Activated CD8-positive, alpha-beta memory T cell treated with anti-CD3 and anti-CD28 coated beads for 48 hours (primary cell): Measurements from ENCODE around the gene RAB43.

ENCODE experiments used
- DNase-seq, 3 experiments: peaks; one replicate each; pipeline ENCODE4 v3.0.0-alpha.2; 2020; ENCODE audit warnings: low read depth in 2 of 3, low spot score in 2 of 3

Gene RAB43

DNA sequence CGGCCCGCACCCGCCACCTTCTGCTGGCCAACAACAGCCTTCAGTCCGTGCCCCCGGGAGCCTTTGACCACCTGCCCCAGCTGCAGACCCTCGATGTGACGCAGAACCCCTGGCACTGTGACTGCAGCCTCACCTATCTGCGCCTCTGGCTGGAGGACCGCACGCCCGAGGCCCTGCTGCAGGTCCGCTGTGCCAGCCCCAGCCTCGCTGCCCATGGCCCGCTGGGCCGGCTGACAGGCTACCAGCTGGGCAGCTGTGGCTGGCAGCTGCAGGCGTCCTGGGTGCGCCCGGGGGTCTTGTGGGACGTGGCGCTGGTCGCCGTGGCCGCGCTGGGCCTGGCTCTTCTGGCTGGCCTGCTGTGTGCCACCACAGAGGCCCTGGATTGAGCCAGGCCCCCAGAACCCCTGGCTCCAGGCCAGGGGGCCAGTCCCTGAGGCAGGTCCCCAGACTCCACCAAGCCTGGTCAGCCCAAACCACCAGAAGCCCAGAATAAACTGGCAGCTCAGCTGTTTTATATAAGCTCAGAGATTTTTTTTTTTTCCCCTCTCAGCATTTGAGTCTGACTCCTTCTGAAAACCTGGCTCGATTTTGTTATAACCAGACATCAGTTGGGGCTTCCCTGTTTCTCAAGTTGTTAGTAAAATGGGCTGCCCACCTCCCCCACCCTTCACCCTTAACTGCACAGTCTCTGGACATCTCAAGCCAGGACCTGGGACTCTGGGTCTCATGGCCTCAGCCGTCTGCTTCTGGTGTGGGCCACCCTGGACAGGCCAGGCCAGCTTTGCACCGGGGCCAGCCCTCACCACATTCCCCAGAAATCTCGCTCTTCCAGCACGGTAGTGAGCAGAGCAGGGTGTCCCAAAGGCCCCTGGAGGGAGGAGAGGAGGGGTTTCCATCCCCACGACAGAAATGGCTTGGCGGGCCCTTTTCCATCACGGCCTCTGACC, 59.4 kb downstream of the RAB43 start:
- DNase-seq = no peak

DNA sequence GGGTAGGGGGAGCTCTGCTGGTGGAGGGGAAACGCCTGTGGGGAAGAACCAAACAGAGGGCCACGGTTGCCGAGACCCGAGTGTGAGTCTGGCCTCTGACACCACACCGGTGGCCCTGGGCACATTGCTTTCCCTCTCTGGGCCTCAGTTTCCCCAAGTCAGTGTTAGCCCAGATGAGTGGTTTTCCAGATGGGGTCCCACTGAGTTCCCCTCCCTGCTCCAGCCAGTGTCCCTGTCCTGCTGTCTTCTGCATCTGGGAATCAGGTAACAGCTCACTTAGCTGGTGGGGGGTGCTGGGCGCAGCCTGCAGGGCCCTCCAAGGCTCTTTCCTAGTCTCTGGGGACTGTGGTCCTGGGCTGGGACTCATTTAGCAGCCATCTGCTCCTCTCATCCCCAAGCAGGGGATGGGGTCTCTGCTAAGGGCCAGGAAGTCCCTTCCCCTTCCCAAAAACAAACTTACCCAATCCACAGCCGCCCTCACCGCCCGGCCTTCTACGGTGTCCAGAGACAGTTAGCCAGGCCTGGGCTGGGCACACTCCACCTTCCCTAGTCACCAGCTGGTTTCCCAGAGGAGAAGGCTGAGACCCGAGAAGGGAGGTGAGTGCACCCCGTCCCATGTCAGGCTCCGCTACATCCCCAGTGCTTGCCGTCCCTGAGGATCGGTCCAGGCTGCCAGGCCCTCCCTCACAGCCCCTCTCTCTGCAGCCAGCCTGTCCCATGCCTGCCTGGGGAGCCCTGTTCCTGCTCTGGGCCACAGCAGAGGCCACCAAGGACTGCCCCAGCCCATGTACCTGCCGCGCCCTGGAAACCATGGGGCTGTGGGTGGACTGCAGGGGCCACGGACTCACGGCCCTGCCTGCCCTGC, 60.3 kb downstream of the RAB43 start:
- no peak for DNase-seq

DNA sequence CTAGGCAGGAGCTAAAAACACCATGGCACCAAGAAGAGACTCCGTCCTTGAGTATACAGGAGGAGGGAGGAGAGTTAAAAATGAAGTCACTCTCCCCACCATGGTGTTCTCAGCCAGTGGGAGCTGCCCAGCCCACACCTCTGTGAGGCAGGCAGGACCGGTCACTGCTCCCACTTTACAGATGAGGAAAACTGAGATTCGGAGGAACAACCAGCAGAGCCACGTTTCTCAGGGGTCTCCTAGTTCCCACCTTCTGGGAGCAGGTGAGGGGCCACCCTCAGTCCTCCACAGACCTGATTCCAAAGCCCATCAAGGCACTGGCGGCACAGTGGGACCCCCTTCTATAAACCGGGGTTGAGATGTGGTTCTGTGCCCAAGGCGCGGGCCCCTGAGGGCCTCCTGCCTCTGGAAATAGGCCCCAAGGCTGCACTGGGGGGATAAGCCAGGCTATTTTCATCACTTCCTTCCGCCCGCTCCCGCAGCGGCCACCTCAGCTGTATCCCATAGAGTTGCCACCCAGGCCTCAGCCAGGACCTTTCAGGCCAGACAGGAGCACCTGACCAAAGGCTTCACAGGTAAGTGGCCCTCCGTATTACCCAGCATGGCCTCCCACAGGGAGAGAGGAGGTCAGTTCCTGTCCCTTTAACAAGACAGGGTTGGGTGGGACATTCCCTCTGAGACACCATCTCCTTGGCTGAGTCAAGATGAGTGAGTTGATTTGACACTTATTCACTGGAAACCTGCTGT, 61.2 kb downstream of the RAB43 start, which contains the start of gene GP9:
Gene GP9, plus strand, starts transcription at position 504 of the 747 bp plus-strand sequence. CDS start 961 bp downstream, outside the sequence.
- no peak for DNase-seq

DNA sequence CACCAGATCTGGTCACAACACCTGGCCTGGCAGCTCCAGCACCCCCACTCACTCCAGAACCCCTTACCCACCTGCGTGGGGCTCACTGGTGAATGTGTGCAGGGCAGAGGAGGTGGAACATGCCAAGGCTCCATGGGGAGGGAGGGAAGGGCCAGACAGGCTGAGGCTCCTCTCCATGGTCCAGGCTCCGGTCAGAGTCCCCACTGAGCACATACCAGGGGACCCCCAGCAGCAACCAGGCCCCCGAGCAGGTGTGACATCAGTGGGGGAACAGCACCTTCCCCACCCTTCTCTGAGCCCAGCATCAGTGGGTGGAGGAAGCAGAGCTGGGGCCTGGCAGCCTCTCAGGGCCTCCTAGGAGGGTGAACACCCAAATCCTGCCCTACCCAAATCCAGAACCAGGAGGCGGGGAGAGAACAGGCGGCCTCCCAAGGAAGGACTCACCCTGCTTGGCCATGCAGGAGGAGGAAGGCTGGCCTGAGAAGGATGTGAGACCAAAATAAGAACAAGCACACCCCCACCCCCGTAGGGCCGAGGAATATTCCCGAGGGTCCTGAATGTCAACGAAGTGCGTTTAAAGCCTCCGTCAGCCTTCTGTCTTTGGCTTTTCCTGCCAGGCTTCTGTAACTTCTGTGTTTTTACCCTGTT, 62.2 kb downstream of the RAB43 start:
- DNase-seq = no peak

DNA sequence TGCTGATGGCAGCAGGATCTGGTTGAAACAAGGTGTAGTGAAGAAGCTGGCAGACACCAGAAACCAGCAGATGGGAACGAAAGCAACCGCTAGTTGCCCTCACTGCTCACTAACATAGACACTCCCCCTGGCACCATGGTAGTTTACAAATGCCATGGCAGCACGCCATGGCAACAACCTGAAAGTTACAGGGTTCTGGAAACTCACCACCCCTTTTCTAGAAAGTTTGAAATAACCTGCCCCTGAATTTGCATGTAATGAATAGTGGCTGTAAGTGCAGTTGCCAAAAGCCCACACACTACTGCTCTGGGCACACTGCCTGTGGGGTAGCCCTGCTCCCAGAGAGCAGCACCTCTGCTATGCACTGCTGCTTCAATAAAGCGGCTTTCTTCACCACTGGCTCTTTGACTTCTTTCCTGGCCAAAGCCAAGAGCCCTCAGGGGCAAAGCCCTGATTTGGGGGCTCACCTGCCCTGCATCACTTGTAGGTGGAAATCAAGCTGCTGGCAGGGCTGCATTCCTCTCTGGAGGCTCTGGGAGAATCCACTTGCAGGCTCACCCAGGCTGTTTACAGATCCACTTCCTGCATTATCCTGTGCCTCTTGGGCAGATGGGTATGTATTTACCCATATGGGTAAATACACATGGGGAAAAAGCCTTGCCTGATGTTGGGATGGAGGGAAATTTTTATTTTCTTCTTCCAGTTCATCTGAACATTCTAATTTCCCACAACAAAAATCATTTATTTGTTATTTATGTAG, 63.0 kb downstream of the RAB43 start:
- DNase-seq = no peak

DNA sequence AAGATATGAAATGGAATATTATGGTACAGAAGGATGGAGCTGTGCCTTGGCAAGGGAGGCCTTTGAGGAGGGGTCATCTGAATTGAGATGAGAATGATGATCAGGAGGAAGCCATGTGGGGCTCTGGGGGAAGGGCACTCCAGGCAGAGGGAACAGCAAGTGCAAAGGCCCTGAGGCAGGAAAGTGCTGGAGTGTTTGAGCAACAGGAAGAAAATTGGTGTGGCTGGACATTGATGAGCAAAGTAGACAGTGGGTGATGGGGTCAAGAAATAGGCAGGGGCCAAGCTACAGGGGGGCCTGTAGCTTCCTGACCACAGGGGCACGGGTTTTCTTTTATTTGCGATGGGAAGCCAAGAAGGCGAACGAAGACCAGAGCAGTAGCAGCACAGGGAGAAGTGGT, 64.4 kb downstream of the RAB43 start:
- DNase-seq = no peak

DNA sequence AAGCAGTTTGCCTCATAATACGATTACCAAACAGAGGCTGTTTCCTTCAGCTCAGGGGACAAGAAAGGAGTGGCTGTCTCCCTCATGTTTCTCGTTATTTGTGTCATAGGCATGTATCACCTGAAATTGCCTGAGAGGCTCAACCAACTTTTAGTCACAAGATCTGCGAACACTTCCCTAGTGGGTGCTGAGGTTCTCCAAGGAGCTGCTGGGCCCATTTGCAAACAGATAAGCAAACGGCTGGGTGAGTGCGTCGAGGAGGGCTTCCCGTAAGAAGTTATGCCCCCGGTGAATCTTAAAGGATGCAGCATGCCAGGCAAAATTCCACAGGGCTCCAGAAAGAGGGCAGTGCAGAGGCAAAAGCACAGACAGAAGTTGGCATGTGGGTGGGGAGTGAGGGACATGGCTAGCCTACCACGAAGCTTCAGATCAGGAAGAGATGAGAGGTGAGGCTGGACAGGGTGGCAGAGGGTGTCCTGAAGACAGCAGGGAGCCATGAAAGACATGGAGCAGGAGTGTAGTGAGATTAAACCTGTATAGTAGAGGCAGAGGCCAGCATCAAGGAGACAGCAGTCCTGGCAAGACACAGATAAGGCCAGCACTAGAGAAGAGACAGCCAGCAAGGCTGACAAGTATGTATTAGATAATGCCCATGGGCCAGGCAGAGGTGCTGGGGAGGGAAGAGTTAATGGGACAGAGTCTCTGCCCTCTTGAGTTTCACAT, 65.0 kb downstream of the RAB43 start:
- no peak for DNase-seq

DNA sequence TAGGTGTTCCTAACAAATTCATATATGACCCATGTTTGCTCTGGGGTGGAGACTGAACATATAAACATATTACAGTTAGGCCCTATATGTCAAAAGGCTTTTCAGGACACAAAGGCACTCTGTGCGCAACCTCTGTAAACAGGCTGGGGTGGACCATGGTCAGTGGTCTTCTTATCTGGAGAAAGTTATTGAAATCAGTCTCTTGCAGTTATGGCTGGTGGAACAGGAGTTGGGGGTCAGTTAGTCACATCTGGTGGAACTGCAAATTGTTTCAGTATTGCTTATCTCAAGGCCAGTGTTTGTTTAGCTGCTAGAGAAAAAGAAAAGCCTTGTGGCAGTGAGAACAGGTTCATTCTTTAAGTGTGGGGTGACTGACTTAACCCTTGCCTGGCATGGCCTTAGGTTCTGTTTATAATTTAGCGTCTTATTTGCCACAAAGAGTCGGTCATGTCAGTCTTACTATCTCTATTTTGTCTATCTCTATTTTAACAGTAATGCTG, 66.9 kb downstream of the RAB43 start:
- no peak for DNase-seq

DNA sequence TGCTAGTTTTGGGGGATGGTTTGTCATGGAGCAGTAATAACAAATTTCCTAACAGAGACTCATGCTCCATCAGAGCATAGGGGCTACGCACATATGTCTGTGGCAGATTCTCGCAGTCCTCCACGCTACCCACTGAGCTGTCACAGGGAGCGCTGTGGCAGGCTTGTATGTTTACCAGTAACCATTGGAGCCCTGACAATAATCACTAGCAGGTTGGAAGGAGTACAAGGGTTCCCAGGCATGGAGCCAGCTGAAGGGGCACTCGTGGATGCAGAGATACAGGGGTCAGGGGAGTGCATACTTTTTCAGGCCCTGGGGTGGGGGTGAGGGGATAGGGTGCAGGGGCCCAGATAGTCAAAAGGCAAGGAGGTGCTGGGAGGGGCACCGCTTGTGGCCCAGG, 68.9 kb downstream of the RAB43 start:
- no peak for DNase-seq

DNA sequence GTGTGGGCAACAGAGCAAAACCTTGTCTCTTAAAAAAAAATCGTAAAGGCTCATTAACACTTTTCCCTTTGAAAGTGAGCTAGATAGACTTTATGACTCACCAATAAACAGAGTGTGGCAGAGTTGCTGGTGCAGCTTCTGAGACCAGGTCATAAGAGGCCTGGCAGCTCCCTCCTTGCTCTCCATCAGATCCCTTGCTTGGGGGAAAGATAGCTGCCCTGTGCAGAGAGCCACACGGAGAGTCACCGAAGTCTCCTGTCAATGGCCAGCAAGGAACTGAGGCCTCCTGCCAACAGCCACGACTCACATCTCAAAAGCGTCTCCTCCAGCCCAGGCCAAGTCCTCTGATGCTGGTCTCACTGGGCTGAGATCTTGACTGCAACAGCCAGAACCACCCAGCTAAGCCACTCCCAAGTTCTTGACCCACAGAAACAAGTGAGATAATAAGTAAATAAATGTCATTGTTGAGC, 69.7 kb downstream of the RAB43 start:
- DNase-seq = no peak

DNA sequence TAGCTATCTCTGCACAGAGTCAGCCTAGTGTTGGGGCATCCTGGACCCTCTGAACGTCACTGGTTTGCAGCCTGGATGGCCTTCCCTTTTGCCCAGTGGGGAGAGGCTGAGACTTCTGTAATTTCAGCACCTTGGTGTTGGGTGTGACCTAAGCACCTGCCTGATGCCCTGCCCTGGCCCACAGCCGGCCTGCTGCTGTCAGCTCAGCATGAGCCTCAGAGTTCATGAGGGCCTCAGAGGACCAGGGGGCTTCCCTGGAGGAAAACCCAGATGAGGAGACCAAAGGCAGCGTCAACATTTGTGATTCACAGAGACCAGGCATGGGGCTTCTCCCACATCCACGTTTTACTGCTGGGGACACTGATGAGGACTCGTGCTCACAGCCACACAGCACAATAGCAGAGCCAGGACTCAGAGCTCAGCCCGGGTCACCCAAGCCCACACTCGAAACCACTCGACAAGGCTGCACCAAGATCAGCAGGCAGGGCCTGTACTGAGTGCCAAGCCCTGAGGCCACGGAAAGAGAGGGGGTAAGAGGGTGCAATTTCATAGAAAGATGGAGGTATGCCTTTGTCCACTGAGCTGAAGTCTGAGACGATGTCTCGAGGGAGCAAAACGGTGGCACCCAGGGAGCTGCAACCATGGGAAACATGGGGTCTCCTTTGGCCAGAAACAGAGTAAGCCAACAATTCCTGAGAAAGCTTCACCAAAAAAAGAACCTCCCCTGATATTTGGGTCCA, 70.9 kb downstream of the RAB43 start:
- no peak for DNase-seq

DNA sequence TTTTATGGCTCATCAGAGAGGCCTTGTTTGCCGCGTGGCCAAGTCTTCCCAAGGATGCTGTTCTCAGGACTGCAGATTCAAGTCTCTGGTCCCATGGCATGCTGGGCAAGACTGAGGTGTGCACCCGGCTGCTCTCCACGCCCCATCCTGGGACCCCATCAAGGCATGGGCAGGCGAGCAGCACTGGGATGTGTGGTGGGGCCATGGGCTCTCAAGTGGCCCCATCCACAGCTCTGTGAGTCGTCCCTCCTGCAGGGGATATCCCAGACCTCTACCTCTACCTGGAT, 74.1 kb downstream of the RAB43 start:
- DNase-seq = no peak

DNA sequence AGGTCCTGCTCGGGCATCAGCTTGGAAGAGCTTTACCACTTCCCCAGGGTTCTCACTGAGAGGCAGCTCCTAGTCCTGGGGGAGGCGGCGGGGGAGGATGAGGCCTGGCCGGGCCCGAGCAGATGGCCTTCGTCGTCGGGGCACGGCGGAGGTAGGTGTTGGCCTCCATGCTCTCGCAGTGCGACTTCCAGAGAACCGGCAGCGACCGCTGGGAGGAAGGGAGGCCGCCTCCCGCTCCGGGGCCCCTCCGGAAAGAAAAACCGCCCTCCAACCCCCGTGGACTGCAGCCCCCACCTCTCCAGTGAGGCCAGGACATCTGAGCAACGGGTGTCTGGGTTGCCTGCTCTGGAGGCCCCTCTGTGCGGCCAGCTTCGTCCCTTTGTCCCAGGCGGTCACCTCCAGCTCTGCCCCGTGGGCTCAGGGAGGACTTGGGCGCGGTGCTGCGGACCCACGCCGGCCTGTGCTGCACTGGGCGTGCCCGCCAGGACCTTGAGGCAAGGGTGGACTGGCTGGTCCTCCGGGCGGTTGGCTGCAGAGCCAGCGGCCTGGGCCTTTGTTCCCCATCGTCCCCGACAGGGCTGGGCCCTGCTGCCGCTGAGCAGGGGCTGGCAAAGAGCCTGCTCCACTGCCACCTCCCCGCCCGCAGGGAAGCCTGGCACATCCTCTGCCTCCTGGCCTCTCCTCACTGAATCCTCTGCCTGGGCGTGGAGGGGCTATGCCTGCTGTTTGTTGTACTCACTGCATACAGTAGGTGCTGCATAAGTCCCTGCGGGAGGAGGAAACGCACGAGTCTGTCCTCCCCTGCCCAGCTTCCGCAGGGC, 74.7 kb downstream of the RAB43 start:
- no peak for DNase-seq

DNA sequence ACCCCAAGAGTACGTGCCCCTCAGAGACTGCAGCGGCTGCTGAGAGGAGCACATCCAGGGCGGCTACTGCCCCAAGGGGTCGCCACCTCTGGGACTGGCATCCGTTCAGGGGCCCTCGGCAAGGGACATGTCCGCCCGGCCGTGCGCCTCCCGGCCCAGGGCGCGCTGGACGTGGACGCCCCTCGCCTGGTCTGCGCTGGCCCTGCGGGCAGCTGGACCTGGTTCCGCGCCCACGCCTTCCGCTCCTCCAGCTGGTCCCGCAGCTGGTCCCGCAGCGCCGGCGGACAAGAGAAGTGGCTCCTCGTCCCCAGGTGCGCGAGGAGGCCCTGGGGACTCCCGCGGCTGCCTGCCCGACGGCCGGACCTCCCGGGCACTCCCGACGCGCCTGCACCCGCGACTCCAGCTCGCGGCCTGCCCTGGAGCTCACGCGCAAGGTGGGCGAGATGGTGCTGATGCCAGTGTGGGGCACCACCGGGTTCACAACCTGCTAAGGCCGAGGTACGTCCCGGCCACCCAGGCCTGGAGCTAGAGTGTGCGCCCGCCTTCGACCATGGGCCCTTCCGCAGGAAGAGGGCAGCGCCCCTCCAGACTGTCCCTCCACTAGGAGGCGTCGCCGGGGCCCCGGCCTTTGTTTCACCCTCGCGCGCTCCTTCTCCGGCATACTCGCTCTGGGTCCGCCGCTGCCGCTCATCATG, 75.4 kb downstream of the RAB43 start:
- DNase-seq = peak in 1 of 3 experiments; percentile 28

DNA sequence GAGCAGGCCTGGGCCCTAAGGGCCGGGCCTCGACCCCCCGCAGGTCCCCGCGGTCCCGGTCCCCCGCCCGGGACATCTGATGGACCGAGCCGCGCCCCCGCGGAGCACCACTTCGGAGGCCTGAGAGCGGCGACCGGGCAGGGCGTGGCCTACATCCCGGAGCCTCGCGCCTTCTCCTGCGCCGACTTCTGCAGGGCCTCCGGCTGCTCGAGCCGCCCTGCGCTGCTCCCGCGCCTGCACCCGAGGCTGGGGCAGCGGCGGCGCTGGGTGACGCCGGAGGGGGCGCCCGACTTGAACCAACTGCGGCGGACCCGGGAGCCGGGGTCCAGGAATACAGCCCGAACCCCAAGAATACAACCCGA, 75.9 kb downstream of the RAB43 start:
- DNase-seq = peak in 1 of 3 experiments; percentile 23

DNA sequence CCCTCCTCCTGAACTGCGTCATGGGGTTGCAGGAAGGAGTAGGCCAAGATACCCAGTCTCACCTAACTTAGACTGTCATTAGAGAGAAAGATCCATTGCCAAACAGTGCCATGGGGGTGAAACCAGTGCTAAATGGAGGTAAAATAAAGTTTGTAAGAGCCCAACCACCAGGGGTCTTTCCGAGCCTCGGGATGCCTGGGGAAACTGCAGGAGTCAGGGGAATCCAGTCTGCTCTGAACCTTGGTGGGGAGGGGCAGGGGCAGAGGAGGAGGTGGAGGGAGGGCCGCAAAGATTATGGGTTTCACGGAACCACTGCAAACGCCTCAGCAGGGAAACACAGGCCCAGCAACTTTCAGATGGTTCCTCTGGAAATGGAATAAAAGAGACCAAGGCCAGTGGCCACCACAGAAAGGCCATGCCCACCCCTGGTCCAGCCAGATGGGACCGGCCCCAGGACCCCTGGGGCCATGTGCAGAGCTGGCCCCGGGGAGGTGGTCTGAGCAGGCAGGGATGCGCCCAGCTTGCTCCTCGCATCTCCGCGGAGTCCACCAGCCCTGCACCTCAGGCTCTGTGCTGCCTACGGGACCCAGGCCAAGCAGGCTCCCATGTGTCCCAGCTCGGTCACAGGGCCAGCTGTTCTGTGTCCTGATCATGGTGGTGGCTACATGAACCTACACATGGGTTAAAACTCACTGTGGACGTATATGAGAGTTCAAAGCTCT, 80.9 kb downstream of the RAB43 start:
- no peak for DNase-seq

DNA sequence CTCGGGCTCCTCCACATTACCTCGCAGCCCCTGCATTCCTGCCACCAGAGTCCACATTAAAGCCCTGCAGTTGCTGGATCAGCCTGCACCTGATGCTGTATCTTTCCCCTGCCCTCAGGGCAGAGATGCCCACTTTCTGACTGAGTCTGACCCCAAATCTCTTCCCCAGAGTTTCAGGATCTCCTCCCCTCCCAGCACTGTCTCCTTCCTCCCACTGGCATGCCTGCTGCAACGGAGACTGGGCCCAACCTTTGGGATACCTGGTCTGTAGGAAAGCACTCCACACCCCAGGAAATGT, 81.6 kb downstream of the RAB43 start:
- no peak for DNase-seq
